Activated T-helper 1 cell treated with anti-CD3 and anti-CD28 coated beads, Interleukin-2, amount 50 U/mL, for 16 hours (primary cell): ENCODE data around the gene TMEM63C.

Experiments
- DNase-seq, 2 donors: peaks; one replicate each; pipeline ENCODE4 v3.0.0-alpha.2; 2020; ENCODE audit warnings: low read depth in 1 of 2, low spot score in 1 of 2

The TMEM63C gene

GRCh38 chr14:77253333-77254190, 72.0 kb downstream of the TMEM63C start:
- no peak for DNase-seq

GRCh38 chr14:77256694-77257093, 75.1 kb downstream of the TMEM63C start:
- DNase-seq: no peak

- DNase-seq: no peak
Measured at GRCh38 chr14:77257700-77258099, 76.1 kb downstream of the TMEM63C start.

- no peak for DNase-seq
Measured at GRCh38 chr14:77258566-77258965, 77.0 kb downstream of the TMEM63C start.

- no peak for DNase-seq
Measured at GRCh38 chr14:77259025-77259715, 77.6 kb downstream of the TMEM63C start.

GRCh38 chr14:77260199-77260598, 78.6 kb downstream of the TMEM63C start:
- DNase-seq: no peak

GRCh38 chr14:77260631-77261030, 79.0 kb downstream of the TMEM63C start:
- no peak for DNase-seq

- DNase-seq: no peak
Measured at GRCh38 chr14:77264466-77265186, 83.0 kb downstream of the TMEM63C start.

- DNase-seq: no peak
Measured at GRCh38 chr14:77265187-77265515, 83.6 kb downstream of the TMEM63C start.

- no peak for DNase-seq
Measured at GRCh38 chr14:77265561-77266335, 84.2 kb downstream of the TMEM63C start.

- no peak for DNase-seq
Measured at GRCh38 chr14:77266336-77266735, 84.7 kb downstream of the TMEM63C start.

- DNase-seq: no peak
Measured at GRCh38 chr14:77267937-77268699, 86.5 kb downstream of the TMEM63C start.

GRCh38 chr14:77268989-77269600, 87.5 kb downstream of the TMEM63C start:
- DNase-seq: no peak

- DNase-seq: no peak
Measured at GRCh38 chr14:77270361-77271112, 88.9 kb downstream of the TMEM63C start.

- DNase-seq: no peak
Measured at GRCh38 chr14:77271113-77271710, 89.6 kb downstream of the TMEM63C start, which contains the start of gene NGB. Gene NGB, minus strand, starts transcription at chr14:77271206. Its CDS starts 269 bp downstream, at chr14:77270937.

GRCh38 chr14:77272261-77272660, 90.7 kb downstream of the TMEM63C start:
- DNase-seq: no peak

GRCh38 chr14:77273796-77274195, 92.2 kb downstream of the TMEM63C start:
- no peak for DNase-seq

GRCh38 chr14:77275041-77275580, 93.5 kb downstream of the TMEM63C start:
- no peak for DNase-seq
